H4 (cell line): ENCODE data around the gene REXO1. TPM values are rescaled to one million over a fixed set of nuclear protein-coding genes. Genes with fewer than 3 reads are reported as not detected.
A peak's percentile ranks its signal among the peaks of the same experiment; 100 is the strongest.

Experiments
- DNase-seq: peaks from one replicate; pipeline ENCODE4 v3.0.0-alpha.2; 2015; ENCODE audit warnings: low spot score
- total RNA-seq: library from RNA; depleted of rRNA; stranded (reverse); fragments of >200 nt; shearing (Covaris generic); gene quantifications from 2 replicates; pipeline ENCODE4 v1.2.3, GENCODE V29; 2014

Gene REXO1
- total RNA-seq, 1 experiment from 2014 or later: 4.2 TPM

DNA sequence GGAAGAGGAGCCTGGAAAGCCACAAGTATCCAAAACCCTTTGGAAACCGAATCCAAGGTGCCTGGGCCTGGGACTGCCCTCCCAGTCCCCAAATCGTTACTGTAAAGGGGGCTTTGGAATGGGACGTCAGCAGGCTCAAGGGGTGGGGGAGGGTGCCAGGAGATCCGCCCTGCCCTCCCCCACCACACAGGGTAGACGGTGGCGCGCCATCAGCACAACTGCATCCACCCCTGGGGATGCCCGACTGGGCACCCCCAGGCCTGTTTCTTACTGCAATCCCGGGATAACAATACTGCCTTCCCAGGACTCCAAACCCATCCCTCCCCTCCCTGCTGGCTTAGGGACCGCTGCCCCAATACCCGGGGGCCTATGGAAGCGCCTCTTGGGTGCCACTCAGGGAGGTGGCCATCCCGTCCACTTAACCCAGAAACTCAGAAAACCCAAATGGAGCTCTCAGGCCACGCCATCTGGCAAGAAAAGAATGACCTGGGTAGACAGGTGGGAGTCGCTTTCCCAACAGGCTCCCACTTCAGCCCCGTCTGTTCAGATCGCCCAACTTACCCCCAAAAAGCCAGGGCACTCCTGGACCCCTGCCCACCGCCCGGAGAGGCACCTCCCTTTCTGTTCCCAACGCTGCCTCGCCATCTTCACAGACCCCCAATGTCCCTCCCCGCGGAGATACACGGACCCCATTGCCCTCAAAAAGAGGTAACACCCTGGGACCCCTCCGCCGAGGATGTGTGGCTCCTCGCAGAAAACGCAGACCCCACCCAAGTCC lies 12.7 kb upstream of the REXO1 start:
- DNase-seq: no peak

DNA sequence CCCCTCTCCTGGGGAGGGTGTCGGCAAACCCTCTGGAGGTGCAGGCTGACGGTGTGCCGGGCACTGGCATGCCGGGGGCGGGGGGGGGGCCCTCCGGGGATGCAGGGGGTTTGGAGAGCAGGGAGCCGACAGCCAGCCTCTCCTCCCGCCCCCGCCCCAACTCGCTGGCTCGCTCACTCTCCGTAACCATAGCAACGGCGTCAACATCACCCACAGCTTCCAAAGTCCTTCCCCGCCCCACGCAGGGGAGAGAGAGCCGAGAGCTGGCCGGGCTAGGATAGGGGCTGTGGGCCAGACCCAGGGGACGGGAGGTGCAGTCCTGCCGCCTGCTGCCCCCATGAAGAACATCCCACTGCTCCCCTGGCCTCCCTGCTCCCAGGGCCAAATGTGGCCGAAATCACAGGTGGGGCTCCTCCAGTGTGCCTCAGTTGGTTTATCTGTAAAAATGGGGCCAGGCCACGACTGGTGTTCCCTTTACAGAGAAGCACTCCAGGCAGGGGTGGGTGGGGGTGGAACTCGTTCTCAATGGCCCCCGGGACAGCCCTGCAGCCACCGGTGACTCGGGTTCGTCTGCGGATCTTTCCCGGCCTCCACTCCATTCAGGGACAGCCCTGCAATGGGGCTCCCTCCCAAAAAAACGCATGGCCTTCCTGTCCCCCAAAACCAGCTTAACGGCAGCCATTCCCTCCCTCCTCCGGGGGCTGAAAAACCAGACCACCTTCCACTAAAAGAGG lies 11.9 kb upstream of the REXO1 start:
- DNase-seq: peak; percentile 44

DNA sequence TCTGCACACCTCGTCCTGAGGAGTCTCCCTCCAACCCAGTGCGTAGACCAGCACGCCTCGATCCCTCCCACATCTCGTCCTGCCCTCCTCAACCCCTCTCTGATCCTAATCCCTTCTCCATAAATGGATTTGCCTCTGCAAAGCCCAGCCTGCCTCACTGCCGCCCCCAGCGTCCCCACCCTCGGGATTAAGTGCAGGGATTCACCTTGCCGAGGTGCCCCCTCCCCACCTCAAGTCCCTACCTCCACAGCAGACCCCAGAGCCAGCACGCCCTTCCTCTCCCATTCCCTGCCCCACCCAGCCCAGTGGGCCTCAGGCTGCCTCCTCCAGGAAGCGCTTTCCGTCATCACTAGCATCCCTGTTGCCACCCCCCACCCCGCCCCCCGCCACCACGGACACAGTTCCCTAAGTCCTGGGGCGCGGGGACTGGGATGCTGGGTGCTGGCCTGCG lies 11.1 kb upstream of the REXO1 start:
- no peak for DNase-seq

DNA sequence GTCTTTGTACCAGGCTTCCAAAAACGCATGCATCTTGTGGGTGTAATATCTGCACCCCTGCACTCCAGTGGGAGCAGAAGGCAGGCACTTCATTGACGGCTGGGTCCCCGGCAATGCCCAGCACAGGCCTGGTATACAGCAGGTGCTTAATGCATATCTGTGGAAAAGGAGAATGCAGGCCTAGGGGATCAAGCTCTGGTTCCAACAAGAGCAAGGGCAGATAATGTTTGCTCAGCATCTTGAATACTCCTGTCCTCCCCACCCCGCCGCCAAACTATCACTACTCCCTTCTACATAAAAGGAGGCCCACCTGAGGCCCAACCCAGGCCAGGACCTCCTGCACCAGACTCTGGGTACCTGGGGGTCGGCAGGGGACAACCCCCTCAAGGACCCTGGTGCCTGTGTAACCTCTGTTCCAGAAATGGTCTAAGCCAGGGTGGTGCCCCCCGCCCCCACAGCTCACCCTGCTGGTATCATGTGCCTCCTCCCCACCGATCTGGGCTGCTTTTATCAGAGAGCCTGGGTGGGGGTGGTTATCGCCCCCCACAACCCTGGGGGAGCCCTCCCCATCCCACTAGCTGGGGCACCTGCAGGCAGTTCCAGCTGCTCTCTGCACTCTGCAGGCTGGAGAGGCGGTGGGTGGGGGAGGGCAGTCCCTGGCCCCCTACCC lies 10.3 kb upstream of the REXO1 start:
- DNase-seq: no peak

DNA sequence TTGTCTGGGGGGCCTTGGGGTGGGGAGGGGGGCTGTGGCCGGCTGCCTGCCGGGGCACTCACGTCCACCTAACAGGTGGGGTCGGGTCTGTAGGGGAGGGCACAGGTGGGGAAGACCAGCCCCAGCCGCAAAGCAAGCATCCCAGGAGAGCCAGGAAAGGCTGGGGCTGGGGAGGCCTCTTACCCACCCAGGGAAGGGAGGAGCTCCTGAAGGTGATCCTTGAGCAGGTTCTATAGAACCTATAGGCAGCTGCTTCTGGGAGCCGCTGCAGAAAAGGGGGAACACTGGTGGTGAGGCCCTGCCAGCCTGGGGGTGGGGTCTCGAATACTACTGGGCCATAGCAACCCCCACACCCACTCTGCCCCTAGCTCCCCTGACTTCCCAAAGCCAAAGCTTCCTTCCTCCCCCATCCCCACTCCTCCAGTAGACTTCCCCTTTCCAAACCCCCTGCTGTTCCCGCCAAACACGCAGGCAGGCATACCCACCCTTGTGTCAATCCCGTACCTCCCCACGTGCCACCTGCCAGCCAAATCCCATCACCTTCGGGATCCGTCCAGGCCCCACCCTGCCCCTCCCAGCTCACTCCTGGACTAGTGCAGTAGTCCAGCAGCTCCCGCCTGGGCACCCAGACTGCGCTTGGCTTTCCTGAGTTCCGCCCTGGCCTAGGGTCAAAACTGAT lies 9.5 kb upstream of the REXO1 start:
- DNase-seq: no peak

DNA sequence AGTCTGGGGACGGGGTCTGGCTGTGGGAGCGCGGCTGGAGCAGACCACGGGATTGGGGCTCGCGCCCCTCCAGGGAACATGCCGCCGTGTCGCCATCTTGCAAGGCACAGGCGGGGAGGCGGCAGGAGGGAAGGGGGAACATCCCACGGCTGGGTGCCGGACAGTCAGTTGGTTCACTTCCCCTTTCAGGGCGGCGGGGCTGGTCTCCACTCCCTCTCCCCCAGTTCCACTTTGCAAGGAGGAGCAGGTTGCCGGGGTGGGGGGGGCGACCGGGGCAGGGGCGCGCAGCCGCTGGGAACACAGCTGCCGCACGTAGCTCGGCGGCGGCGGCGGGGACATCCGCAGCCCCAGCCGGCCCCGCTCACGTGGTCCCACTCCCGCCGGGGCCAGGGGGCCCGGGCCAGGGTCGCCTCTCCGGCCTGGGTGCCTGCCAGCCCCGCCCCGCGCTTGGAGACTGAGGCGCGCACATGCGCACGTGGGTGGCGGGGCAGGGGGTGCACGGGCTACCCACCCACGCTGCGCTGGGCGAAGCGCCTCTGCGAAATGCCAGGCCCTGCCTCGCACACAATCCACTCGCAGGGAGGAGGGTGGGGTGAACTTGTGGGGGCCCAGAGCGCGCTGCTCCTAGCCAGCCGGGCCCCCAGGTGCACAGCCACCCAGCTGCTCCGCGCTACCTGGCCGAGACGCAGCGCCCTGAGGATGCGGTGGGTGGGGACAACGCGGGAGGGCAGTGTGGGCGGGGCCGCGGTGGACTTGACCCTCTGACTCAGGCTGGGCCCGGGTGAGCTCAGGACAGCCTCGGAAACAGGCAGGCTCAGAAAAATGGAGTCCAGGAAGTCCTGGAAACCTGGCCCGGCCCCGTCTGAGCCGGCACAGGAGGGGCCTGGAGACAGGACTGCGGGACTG lies 8.7 kb upstream of the REXO1 start:
- DNase-seq: no peak

DNA sequence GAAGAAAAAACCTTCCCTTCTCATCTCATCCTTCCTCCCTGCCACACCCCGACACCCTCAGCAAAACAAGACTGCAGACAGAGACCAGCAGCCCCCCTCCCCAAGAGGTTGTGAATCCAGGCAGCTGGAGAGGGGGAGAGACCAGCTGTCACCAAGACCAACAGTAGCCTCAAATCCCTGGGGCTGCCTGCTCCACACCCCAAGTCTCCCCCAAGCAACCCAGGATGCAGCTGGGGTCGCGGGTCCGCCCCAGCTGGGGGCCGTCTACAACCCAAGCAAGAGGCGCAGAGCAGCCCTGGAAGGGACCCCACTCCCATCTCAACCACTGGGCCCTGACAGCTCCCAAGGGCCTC lies 8.0 kb upstream of the REXO1 start:
- DNase-seq: no peak

DNA sequence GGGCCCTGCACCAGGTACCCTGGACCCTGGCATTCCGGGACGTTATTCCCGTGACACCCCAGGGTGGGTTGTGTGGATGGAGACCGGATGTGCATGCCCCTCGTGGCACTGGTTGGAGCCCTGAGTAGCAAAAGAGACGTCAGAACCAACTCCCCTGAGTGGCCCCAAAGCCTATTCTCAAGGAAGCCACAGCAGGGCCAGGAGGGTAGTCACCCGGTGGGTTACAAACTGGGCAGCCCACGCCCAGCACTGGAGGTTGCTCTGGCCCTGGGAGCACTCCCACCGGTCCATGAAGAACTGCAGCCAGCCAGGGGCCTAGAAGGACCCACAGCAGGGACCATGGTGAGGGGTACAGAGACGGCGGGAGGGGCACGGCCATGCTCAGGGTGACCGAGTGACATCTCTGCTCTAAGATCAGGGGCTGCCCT lies 7.6 kb upstream of the REXO1 start:
- no peak for DNase-seq

DNA sequence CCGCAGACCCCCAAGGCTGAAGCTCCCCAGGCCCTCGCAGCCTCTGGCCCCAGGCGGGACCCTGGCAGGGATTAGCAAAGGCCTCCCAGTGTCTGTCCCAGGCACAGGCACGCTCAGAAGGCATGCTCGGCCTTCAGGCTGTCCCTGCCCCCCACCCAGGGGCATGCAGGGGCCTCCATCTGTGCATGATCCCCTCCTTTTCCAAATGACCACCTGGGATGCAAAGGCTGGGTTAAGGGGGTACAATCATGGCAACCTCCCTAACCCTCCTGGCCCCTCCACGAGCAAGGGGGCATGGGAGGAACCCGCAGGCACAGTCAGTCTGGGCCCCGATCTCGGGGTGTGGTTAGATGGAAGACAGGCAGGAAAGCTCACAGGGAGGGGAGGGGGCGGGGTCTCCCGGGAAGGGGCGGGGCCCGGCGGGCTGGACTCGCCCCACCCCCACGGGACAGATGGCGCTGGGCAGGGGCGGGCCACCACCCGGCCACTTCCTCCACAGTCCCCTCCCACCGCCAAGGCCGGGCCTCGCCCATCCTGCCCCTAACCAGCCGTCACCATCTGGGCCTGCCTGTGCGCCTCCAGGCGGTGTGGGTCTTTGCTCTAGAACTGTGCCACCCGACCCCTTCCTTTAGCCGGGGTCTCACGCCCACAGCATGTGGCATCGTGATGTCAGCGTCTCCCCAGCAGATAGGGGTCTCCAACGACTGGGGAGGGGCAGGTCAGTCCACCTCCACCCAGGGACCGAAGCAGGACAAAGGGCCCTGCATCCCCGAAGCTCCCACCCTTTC lies 7.0 kb upstream of the REXO1 start:
- DNase-seq: peak; percentile 35

DNA sequence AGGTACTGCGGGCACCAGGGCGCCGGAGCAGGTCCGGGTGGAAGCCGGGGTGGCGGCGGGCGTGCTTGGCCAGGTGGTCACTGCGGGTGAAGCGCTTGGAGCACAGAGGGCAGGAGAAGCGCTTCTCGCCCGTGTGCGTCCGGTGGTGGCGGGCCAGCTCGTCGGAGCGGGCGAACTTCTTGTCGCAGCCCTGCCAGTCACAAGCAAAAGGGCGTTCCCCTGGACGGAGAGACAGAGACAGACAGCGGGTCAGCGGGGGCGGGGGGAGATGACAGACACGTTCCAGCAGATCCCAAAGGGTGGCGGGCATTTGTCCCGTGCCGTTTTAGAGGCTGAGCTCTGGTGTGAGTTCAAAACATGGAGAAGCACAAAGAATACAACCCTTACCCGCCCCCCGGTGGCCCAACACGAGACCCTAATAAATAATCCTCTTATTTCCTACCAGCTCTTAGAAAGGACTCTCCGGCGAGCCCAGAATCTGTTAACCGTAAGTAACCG lies 6.3 kb upstream of the REXO1 start:
- DNase-seq: no peak

DNA sequence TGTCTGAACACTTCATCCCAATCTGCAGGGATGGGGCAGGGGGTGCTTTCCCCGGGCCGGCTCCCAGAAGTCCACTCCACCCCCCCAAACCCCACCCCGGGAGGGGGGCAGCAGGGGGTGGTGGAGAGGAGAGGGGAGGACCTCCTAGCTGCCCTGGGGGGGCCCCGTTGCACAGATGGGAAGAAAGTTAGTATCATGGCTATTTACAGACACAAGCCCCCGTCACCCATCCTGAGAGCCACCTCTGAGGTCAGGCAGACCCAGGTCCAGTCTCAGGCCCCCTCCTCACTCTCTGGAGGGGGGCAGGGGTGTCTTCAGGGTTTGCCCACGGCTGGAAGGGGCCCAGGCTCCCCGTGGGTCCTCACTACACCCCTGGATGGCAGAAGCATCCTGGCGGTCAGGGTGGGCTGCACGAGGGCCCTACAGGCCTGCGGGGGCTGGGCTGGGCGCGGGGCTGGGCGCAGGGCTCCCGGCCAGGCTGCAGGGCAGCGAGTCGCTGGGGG lies 5.8 kb upstream of the REXO1 start:
- no peak for DNase-seq

DNA sequence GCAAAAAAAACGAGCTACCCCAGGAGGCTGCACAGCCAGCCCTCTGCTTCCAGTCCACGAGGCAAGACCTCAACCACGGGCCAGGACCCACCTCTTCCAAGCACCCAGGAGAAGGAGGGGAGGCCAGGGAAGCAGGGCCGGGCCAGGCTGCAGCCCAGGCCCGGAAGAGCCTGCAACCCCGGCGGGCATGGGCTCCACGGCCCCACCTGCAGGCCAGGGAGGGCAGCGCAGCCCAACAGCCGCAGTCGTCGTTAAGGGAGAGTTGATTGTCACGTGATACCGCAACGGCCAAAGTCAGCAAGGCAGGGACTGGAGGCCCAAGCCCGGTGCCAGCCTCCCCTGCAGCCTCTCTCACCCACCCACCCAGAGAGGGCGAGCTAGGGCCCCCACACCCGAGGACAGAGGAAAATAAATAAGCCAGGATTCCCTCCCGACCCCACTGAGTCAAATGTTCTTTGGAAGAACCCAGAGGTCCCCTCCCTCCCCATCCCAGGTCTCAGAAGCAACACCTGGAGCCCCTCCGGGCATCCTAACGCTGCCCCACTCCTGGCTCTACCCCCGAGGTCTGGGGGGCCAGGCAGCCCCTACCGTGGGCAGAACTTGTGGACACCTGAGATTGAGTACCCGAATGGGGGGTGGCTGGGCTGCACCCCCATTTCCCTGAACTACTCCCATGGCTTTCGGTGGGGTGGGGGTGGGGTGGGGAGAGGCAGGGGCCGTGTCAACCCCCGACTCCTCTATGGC lies 5.2 kb upstream of the REXO1 start:
- peak; percentile 79 for DNase-seq

DNA sequence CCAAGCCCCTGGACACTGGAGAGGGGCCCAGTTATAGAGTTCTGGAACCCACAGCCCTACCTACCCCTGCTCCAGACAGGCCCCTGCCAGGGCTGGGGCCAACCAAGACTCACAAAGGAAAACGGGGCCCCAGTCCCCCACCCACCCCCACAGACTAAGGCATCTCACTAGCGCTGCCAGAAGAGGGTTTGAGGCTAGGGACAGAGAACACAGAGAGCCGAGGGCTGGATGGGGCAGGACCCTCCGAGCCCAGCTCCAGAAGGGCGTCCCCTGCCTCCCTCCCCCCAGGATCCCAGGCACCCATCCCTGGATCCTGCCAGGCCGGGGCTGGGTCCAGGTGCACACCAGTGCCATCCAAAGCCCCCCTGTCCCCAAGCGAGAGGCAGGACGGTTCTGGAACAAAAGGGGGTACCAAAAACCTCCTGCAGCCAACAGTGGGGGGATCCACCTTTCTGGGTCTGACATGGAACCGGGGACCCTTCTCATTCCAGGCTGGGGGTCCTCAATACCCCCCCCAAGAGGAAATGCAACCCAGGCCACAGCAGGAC lies 4.4 kb upstream of the REXO1 start:
- DNase-seq: no peak

DNA sequence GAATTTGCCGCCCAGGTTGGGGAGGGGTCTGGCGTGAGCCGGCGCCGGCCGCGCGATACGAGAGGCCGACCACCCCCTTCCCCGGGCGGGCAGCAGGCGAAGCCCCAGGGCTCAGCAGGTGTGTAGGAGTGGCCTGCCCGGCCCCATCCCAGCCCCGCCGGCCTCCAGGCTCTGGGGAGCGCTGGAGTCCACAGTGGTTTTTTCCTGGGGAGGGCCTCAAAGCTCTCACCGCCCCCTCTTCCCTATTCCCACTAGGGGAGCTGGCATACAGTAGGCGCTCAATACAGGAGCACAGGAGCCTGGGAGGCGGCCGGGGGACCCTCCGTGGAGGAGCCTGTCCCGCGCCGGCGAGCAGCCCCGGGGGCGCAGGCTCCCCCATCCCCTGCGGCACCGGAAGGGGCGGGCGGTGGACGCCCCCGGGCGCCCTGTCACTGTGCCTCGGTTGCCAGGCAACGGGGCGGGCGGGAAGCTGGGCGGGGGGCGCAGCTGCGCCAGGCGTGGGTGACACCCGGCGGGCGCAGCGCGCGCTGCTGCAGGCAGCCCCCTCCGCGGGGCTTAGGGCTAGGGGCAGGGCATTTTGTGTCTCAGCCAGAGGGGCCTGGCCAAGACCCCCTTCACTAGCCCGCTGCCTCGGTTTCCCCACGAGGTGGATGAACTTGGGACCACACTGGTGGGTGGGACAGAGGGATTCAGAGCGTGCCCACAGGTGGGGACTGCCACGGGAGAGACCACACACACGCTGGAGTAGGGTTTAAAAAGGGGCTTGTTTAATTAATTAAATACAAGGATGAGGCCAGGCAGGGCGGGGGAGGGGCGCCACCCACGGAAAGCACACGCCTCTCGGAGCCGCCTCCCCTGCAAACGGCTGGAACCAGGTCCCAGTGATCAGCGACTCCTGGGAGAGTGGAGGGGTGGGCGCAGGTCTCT lies 3.6 kb upstream of the REXO1 start:
- DNase-seq: no peak

DNA sequence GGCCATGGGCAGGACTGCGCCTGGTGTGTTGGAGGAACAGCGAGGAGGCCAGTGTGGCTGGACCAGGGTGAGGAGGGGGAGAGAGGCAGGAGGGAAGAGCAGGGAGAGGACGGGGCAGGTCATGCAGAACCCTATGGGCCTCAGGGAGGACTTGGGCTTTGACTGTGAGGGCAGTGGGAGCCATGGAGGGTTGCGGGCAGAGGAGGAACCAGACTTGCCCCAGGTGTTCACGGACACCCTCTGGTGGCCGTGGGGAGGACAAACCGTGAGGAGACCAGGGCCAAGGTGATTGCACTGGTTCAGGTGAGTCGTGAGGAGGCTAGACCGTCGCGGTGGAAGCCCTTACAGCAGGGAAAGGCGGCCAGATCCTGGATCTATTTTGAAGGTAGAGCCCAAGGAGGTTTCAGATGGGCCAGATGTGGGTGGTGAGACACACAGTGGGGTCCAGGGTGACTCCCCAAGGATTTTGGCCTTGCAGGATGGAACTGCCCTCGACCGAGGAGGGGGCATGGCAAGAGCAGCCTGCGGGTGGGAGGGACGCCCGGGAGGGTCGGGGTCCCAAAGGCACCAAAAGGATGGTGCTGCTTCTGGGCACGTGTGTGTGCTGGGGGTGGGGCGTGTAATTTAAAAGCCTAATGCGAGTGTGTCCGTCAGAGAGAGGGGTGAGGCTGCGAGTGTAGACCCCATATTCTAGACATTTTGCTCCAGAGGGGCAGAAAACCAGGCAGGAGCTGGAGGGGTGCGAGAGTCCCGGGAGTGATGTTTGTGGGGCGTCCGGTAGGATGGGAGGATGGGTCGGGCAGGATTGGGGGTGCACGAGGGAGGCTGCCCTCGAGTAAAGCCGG lies 2.7 kb upstream of the REXO1 start:
- DNase-seq: no peak

DNA sequence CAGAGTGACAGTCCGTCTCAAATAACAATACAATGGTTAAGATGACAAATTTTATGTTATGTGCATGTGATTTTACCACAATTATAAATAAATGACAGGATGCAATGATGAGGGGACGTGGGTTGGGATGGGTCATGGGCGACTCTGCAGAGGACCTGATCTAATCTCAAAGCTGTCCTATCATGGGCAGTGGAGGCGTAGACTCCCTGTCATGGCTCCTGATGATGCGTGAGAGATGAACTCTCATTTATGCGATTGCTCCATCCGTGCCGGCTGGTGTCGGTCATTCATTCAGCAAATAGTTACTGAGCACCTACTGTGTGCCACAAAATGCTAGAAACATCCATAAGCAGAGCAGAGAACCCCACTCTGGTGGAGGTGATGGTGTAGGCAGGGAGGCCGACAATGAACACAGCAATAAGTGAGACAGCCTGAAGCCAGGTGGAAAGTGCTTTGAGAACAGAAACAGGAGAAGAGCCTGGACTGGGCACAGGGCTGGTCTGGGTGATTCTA lies 1.7 kb upstream of the REXO1 start:
- no peak for DNase-seq

DNA sequence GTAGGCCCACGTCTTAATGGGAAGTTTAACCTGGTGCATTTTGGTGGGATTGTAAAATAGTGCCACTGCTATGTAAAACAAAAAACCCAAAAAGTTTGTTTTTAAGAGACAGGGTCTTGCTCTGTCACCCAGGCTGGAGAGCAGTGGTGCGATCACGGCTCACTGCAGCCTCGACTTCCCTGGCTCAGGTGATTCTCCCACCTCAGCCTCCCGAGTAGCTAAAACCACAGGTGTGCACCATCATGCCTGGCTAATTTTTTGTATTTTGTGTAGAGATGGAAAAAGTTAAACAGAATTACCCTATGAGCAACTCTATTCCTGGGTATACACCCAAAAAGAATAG lies 820 bp upstream of the REXO1 start:
- DNase-seq: no peak
